Left lung (tissue), 10 donors: ENCODE measurements around the gene PLPPR3. TPM values are rescaled to one million over a fixed set of nuclear protein-coding genes. Genes with fewer than 3 reads are reported as not detected.
A peak's percentile ranks its signal among the peaks of the same experiment; 100 is the strongest.

ENCODE experiments used
- ATAC-seq: fragments of 200-7000 bp; cut with Tn5 transposase; one replicate; pipeline ENCODE4 v1.9.1; 2020; ENCODE audit warnings: moderate library complexity
- DNase-seq, 4 donors: peaks; one replicate each; pipeline ENCODE4 v3.0.0-alpha.2; 2013 to 2020
- H3K27ac ChIP-seq, 2 donors: fragments of 200-600 bp; sonication (generic) in 1 of 2; one replicate each; pipeline versions ENCODE4 v1.5.0 to v1.8.0; 2020 to 2021
- H3K27me3 ChIP-seq, 2 donors: fragments of 200-600 bp; sonication (generic) in 1 of 2; one replicate each; pipeline versions ENCODE4 v1.5.0 to v1.8.0; 2020 to 2021
- H3K36me3 ChIP-seq, 2 donors: fragments of 200-600 bp; sonication (generic) in 1 of 2; one replicate each; pipeline versions ENCODE4 v1.5.0 to v1.8.0; 2020 to 2021
- H3K4me1 ChIP-seq, 2 donors: fragments of 200-600 bp; one replicate each; pipeline ENCODE4 v1.8.0; 2021
- H3K4me3 ChIP-seq, 2 donors: fragments of 200-600 bp; sonication (generic) in 1 of 2; one replicate each; pipeline versions ENCODE4 v1.5.0 to v1.8.0; 2020 to 2021; ENCODE audit warnings: mild to moderate bottlenecking in 1 of 2
- H3K9me3 ChIP-seq, 2 donors: fragments of 200-600 bp; sonication (generic) in 1 of 2; one replicate each; pipeline versions ENCODE4 v1.5.0 to v1.8.0; 2020 to 2021
- CTCF ChIP-seq, 2 donors: fragments of 200-600 bp; sonication (generic) in 1 of 2; IDR thresholded peaks; one replicate each; pipeline versions ENCODE4 v1.5.0 to v1.8.0; 2021; ENCODE audit warnings: antibody characterized with exemption in 2 of 2
- intact Hi-C, 2 donors: fragments of 100-400 bp; cut with DNase I; formaldehyde crosslinking; loops; one replicate each; pipeline versions ENCODE4 v1.11.2 to v1.14.2; 2022
- polyA plus RNA-seq, 6 donors: library from polyadenylated mRNA; unstranded; fragments of 120-200 nt; gene quantifications; one replicate each; pipeline ENCODE4 v1.2.1, GENCODE V29; 2013; ENCODE audit not compliant: insufficient read length in 6 of 6
- total RNA-seq, 2 donors: library from RNA; stranded (reverse); fragmentation: NEBNext Ultra II Directional; extraction: Animal tissue kit (Norgen Biotek cat#: 25700); gene quantifications; one replicate each; pipeline ENCODE4 v1.2.1, GENCODE V29; 2021
- donor health status: DM: no; HTN: yes; CAD: no.
- donor health status: DM: no; HTN: no; CAD: no.

The PLPPR3 gene
- total and polyA plus RNA-seq, 8 donors, result 1.6 to 11.9 (median 6.3) TPM

- Histone ChIP-seq H3K36me3 (no peaks in the 10 kb centered on the region), H3K4me1 (peaks cover 8 to 44% of the 10 kb centered on the region in 2 donors), H3K4me3 (no peak overlapping the region), H3K9me3 (no peaks in the 10 kb centered on the region), H3K27me3 (no peaks in the 10 kb centered on the region), H3K27ac (peak overlapping the region; percentile 62 to 71)
- DNase-seq (no peak), ATAC-seq (no peak)
- TF ChIP-seq CTCF (IDR thresholded peaks at IDR 0.05), result no peak
- intact Hi-C loops, result no loop called here
Observed at GRCh38 chr19:789701-790060, 32.1 kb downstream of the PLPPR3 start.

GRCh38 chr19:788983-789700 is 32.6 kb downstream of the PLPPR3 start:
- H3K27ac ChIP-seq, result peak overlapping the region; percentile 62 to 71
- ATAC-seq (peak; percentile 52), DNase-seq (no peak)
- no peak for TF ChIP-seq CTCF (IDR thresholded peaks at IDR 0.05)
- H3K36me3 ChIP-seq, result no peaks in the 10 kb centered on the region
- intact Hi-C loops, result no loop called here
- H3K27me3 ChIP-seq, result no peaks in the 10 kb centered on the region
- H3K4me3 ChIP-seq, result no peak overlapping the region
- H3K9me3 ChIP-seq, result no peaks in the 10 kb centered on the region
- peaks cover 8 to 46% of the 10 kb centered on the region in 2 donors for H3K4me1 ChIP-seq

DNA sequence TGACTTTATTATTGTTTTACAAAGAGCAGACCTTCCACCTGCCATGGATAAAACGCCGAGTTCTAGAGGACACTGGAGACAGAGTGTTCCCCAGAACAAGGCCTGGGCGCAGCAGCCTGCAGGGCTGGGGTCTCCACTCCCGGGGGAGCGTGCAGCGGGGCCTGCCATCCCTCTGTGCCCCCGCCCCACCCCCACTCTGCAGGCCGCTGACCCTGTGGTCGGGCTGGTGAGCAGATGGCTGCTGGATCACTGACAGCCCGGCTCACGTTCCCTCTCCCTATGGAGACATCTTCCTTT is 33.1 kb downstream of the PLPPR3 start:
- intact Hi-C loops, result no loop called here
- no peak for TF ChIP-seq CTCF (IDR thresholded peaks at IDR 0.05)
- no peak for DNase-seq
- no peaks in the 10 kb centered on the region for H3K27me3 ChIP-seq
- peak overlapping the region; percentile 62 to 71 for H3K27ac ChIP-seq
- no peaks in the 10 kb centered on the region for H3K36me3 ChIP-seq
- peaks cover 8 to 51% of the 10 kb centered on the region in 2 donors for H3K4me1 ChIP-seq
- H3K4me3 ChIP-seq, result no peak overlapping the region
- no peak for ATAC-seq
- no peaks in the 10 kb centered on the region for H3K9me3 ChIP-seq

GRCh38 chr19:787536-787935 is 34.2 kb downstream of the PLPPR3 start:
- H3K4me1 ChIP-seq, result peaks cover 16 to 53% of the 10 kb centered on the region in 2 donors
- no peak for DNase-seq

DNA sequence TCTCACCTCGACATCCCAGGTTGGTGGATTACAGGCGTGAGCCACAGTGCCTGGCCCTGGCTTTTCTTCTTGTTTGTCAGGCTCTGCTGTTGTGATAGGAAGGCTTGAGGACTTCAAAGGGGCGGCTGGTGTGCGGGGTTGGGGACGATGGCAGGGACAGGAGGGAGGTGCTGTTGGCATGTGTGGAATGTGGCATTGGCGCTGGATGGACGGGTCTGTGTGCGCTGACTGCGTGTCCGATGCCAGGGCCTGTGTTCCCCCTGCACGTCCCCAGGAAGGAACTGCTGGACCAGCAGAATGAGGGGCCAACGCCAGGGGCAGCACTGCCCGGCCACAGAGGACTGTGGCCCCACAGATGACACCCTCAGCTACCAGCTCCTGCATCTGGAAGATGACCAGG is 37.2 kb downstream of the PLPPR3 start:
- no peak for TF ChIP-seq CTCF (IDR thresholded peaks at IDR 0.05)
- peaks cover 20 to 58% of the 10 kb centered on the region in 2 donors for H3K4me1 ChIP-seq
- H3K4me3 ChIP-seq, result peak overlapping the region; percentile 12 to 27
- DNase-seq, result no peak
- ATAC-seq, result peak; percentile 13
- peak overlapping the region in 1 of 2 donors; percentile 83 for H3K27ac ChIP-seq
- H3K36me3 ChIP-seq, result no peaks in the 10 kb centered on the region
- no peaks in the 10 kb centered on the region for H3K9me3 ChIP-seq
- intact Hi-C loops, result no loop called here
- no peaks in the 10 kb centered on the region for H3K27me3 ChIP-seq

More at GRCh38 chr19:787536-787935, 34.2 kb downstream of the PLPPR3 start:
- H3K36me3 ChIP-seq, result no peaks in the 10 kb centered on the region
- no peak for TF ChIP-seq CTCF (IDR thresholded peaks at IDR 0.05)
- no peak overlapping the region for H3K4me3 ChIP-seq
- H3K27me3 ChIP-seq, result no peaks in the 10 kb centered on the region
- H3K27ac ChIP-seq, result peak overlapping the region in 1 of 2 donors; percentile 71
- ATAC-seq, result no peak
- H3K9me3 ChIP-seq, result no peaks in the 10 kb centered on the region
- intact Hi-C loops, result no loop called here
